Neural crest cell (in vitro differentiated cells): ENCODE data around the gene KREMEN2. TPM values are rescaled to one million over a fixed set of nuclear protein-coding genes. Genes with fewer than 3 reads are reported as not detected.
"Not testable (repeated sequence)": the region's sequence is repeated elsewhere in the genome, so short reads cannot be mapped to it uniquely, and the experiment has no call there.

Experiments used
- DNase-seq: peaks from one replicate; pipeline ENCODE4 v3.0.0; 2021; ENCODE audit warnings: low read depth, mixed read lengths, low spot score
- H3K27ac Mint-ChIP-seq: one replicate; pipeline ENCODE4 v1.8.0; 2021; ENCODE audit warnings: mild to moderate bottlenecking, mixed read lengths; ENCODE audit not compliant: unreplicated experiment
- H3K27me3 Mint-ChIP-seq: 2 replicates; pipeline ENCODE4 v1.8.0; 2021; ENCODE audit warnings: low read depth, mild to moderate bottlenecking, mixed read lengths
- H3K36me3 Mint-ChIP-seq: 2 replicates; pipeline ENCODE4 v1.8.0; 2021; ENCODE audit warnings: low read depth, mild to moderate bottlenecking, mixed read lengths
- H3K4me1 Mint-ChIP-seq: 2 replicates; pipeline ENCODE4 v1.8.0; 2021; ENCODE audit warnings: mixed read lengths
- H3K4me3 Mint-ChIP-seq: one replicate; pipeline ENCODE4 v1.8.0; 2021; ENCODE audit warnings: mild to moderate bottlenecking, mixed read lengths
- H3K9me3 Mint-ChIP-seq: 2 replicates; pipeline ENCODE4 v1.8.0; 2021; ENCODE audit warnings: mixed read lengths
- CTCF ChIP-seq: fragments of 200-600 bp; sonication (generic); conservative IDR thresholded peaks from 2 replicates; pipeline ENCODE4 v1.5.0; 2021; ENCODE audit warnings: antibody characterized with exemption, mild to moderate bottlenecking
- total RNA-seq: library from RNA; stranded (reverse); gene quantifications from 2 replicates; pipeline ENCODE4 v1.2.1, GENCODE V29; 2021

KREMEN2 gene
- total RNA-seq, 1 donor from 2014 or later: 1.0 TPM

- no peaks in the 10 kb centered on the region for H3K4me1 Mint-ChIP-seq
- no peak overlapping the region for H3K4me3 Mint-ChIP-seq
- no peak for TF ChIP-seq CTCF
- no peak overlapping the region for H3K27ac Mint-ChIP-seq
- no peak for DNase-seq
- peaks cover 9% of the 10 kb centered on the region for H3K36me3 Mint-ChIP-seq
- no peaks in the 10 kb centered on the region for H3K27me3 Mint-ChIP-seq
- peaks cover 4% of the 10 kb centered on the region for H3K9me3 Mint-ChIP-seq
Observed at GRCh38 chr16:2942045-2942444, 22.0 kb upstream of the KREMEN2 start.

- H3K27ac Mint-ChIP-seq, H3K4me3 Mint-ChIP-seq, H3K27me3 Mint-ChIP-seq, DNase-seq, H3K4me1 Mint-ChIP-seq, H3K9me3 Mint-ChIP-seq: not testable (repeated sequence)
- H3K36me3 Mint-ChIP-seq: peaks cover 10% of the 10 kb centered on the region
Observed at GRCh38 chr16:2943716-2944115, 20.4 kb upstream of the KREMEN2 start.

GRCh38 chr16:2946649-2947048 is 17.4 kb upstream of the KREMEN2 start:
- H3K36me3 Mint-ChIP-seq: peaks cover 10% of the 10 kb centered on the region
- H3K9me3 Mint-ChIP-seq: peaks cover 4% of the 10 kb centered on the region
- no peak for TF ChIP-seq CTCF
- H3K27ac Mint-ChIP-seq: no peak overlapping the region
- H3K27me3 Mint-ChIP-seq: no peaks in the 10 kb centered on the region
- H3K4me1 Mint-ChIP-seq: no peaks in the 10 kb centered on the region
- no peak overlapping the region for H3K4me3 Mint-ChIP-seq
- DNase-seq: no peak

- Mint-ChIP-seq H3K27ac (peak overlapping the region; percentile 50), H3K36me3 (peaks cover 7% of the 10 kb centered on the region)
Observed at GRCh38 chr16:2948807-2949704, 15.0 kb upstream of the KREMEN2 start.

GRCh38 chr16:2949705-2950352 is 14.2 kb upstream of the KREMEN2 start:
- Mint-ChIP-seq H3K9me3 (peaks cover 4% of the 10 kb centered on the region), H3K27ac (no peak overlapping the region), H3K4me1 (no peaks in the 10 kb centered on the region), H3K36me3 (peaks cover 7% of the 10 kb centered on the region), H3K27me3 (no peaks in the 10 kb centered on the region), H3K4me3 (no peak overlapping the region)
- no peak for DNase-seq
- TF ChIP-seq CTCF: no peak

More at GRCh38 chr16:2948807-2949704, 15.0 kb upstream of the KREMEN2 start:
- H3K4me3 Mint-ChIP-seq: no peak overlapping the region
- no peaks in the 10 kb centered on the region for H3K27me3 Mint-ChIP-seq
- no peak for DNase-seq
- no peak for TF ChIP-seq CTCF
- peaks cover 4% of the 10 kb centered on the region for H3K9me3 Mint-ChIP-seq
- no peaks in the 10 kb centered on the region for H3K4me1 Mint-ChIP-seq

- Mint-ChIP-seq H3K27ac (no peak overlapping the region), H3K36me3 (peaks cover 7% of the 10 kb centered on the region), H3K9me3 (peaks cover 4% of the 10 kb centered on the region), H3K27me3 (no peaks in the 10 kb centered on the region), H3K4me1 (no peaks in the 10 kb centered on the region), H3K4me3 (no peak overlapping the region)
- no peak for TF ChIP-seq CTCF
- no peak for DNase-seq
Observed at GRCh38 chr16:2950353-2950724, 13.7 kb upstream of the KREMEN2 start.
